PC-9 (cell line): ENCODE measurements around the gene TMEM240.

Experiments
- EZH2 ChIP-seq: fragments of 200-600 bp; sonication (generic); IDR thresholded peaks from 2 replicates; pipeline ENCODE4 v1.8.0; 2017; ENCODE audit warnings: antibody characterized with exemption, low read depth
- TF ChIP-seq, protein P1 (sequence below): fragments of 200-600 bp; sonication (generic); conservative IDR thresholded peaks from 2 replicates; pipeline ENCODE4 v1.6.1; 2017; ENCODE audit warnings: mixed run types, antibody characterized with exemption, mild to moderate bottlenecking, moderate library complexity

DNA sequence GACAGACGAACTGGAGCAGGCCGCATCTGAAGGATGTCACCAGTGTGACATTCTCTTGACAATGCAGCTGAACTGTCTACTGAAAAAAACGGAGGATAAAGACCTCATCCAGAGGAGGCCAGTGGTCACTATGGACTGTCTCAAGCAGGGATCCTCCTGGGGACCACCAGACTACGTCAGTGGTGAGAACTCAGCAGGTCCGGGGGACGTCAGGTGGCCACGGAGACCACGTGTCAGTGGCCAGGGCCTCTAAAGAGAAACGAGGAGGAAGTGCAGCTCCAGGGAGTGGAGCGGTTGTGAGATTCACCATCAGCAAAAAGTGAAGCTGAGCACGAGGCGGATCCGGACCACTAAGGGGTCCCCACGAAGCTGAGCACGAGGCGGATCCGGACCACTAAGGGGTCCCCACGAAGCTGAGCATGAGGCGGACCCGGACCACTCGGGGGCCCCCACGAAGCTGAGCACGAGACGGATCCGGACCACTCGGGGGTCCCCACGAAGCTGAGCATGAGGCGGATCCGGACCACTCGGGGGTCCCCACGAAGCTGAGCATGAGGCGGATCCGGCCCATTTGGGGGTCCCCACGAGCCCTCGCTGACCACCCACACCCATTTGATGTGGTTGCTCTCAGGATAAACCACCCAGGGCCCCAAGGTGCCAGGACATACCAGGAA lies 13.5 kb upstream of the TMEM240 start:
- TF ChIP-seq, protein P1, sequence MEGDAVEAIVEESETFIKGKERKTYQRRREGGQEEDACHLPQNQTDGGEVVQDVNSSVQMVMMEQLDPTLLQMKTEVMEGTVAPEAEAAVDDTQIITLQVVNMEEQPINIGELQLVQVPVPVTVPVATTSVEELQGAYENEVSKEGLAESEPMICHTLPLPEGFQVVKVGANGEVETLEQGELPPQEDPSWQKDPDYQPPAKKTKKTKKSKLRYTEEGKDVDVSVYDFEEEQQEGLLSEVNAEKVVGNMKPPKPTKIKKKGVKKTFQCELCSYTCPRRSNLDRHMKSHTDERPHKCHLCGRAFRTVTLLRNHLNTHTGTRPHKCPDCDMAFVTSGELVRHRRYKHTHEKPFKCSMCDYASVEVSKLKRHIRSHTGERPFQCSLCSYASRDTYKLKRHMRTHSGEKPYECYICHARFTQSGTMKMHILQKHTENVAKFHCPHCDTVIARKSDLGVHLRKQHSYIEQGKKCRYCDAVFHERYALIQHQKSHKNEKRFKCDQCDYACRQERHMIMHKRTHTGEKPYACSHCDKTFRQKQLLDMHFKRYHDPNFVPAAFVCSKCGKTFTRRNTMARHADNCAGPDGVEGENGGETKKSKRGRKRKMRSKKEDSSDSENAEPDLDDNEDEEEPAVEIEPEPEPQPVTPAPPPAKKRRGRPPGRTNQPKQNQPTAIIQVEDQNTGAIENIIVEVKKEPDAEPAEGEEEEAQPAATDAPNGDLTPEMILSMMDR: no peak
- TF ChIP-seq EZH2: no peak
